Activated T-cell treated with anti-CD3 and anti-CD28 coated beads for 48 hours (primary cell): Measurements from ENCODE around the gene BAHD1.

Experiments used
- DNase-seq: peaks from one replicate; pipeline ENCODE4 v3.0.0-alpha.2; 2020; ENCODE audit warnings: low read depth

The BAHD1 gene

GRCh38 chr15:40467261-40467615 lies 26.5 kb downstream of the BAHD1 start:
- DNase-seq = no peak

GRCh38 chr15:40468898-40469331 lies 28.2 kb downstream of the BAHD1 start:
- DNase-seq = no peak

- no peak for DNase-seq
These were observed 29.1 kb downstream of the BAHD1 start for GRCh38 chr15:40469776-40470390.

DNA sequence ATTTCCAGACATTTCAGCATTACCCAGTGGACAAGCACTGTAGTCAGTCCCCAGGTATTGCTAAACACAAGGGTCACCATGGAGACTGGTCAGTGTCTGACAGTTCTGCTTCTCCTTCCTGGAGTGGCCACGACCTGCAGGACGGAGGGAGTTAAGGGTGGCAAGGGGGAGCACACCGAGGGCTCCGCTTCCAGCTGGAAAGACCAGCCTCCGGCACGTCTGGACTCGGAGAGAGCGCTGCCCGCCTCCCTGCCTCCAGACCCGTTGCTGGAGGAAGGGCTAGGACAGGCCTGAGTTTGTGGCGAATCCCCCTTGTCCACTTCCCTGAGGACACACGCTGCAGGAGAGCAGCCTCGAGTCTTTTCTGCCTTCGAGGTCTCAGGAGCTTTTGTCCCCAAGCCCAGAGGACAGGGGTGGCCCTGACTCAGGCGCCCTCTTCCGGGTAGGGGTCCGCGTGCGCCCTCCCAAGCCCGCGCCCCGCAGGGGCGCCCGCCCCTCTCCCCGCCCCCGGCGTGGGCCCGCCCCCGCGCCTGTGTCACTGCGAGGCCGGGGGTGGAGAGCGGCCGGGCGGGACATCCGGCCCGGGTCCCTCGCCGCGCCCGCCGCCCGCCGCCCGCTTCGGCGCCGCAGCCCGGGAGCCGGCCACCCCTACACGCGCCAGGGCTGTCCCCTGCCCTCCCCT lies 29.8 kb downstream of the BAHD1 start, which contains the start of gene CHST14:
Gene CHST14 (plus strand): TSS at position 562 of the 682 bp plus-strand sequence. CDS start 230 bp downstream, outside the sequence.
- DNase-seq = peak; percentile 49

GRCh38 chr15:40471105-40471807 lies 30.5 kb downstream of the BAHD1 start:
- DNase-seq = no peak

- DNase-seq = no peak
These were observed 31.0 kb downstream of the BAHD1 start for GRCh38 chr15:40471808-40472150.

DNA sequence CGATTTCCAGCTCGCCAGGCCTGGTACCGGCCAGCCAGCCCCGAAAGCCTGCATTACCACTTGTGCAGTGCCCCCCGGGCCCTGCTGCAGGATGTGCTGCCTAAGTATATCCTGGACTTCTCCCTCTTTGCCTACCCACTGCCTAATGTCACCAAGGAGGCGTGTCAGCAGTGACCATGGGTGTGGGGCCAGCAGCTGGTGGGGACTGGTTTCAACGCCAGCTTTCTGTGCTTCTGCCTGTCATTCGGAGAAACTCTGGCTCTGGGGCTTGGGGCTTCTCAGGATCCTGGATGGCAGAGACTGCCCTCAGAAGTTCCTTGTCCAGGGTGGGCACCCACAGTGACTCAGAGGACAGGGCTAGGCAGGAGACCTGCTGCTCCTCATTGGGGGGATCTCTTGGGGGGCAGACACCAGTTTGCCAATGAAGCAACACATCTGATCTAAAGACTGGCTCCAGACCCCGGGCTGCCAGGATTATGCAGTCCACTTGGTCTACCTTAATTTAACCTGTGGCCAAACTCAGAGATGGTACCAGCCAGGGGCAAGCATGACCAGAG lies 31.5 kb downstream of the BAHD1 start:
- DNase-seq = no peak

GRCh38 chr15:40474581-40474980 lies 33.8 kb downstream of the BAHD1 start:
- no peak for DNase-seq

DNA sequence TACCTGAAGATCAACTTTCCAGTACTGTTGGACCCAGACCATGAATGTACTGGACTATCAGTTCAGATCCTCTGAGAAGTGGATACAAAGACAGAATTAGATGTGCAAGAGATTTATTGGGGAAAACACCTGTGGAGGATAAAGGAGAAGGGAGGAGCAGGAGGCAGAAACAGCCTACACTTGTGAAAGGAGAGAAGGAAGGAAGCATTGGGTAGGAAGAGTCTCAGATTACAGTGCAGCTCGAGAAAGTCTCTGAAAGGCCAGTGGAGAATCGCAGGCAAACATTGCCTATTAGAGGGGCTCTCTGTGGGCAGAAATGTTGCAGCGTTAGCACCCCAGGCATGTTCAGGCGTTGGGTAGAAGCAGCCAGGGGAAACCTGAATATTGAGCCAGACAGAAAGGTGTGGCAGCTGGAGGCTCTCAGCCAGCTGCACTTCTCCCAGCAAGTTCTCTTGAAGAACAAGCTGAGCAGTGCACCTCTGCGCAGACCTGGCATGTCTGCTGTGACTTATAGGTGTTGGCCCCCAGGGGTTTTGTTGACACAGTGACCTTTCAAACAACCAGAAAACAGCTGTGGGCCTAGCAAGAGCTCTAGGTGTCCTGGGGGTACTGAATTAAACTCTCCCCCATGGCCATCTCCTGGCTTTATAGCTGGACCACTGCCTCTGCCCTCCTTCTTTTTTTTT lies 37.0 kb downstream of the BAHD1 start:
- no peak for DNase-seq

GRCh38 chr15:40479024-40479423 lies 38.3 kb downstream of the BAHD1 start:
- DNase-seq = no peak

DNA sequence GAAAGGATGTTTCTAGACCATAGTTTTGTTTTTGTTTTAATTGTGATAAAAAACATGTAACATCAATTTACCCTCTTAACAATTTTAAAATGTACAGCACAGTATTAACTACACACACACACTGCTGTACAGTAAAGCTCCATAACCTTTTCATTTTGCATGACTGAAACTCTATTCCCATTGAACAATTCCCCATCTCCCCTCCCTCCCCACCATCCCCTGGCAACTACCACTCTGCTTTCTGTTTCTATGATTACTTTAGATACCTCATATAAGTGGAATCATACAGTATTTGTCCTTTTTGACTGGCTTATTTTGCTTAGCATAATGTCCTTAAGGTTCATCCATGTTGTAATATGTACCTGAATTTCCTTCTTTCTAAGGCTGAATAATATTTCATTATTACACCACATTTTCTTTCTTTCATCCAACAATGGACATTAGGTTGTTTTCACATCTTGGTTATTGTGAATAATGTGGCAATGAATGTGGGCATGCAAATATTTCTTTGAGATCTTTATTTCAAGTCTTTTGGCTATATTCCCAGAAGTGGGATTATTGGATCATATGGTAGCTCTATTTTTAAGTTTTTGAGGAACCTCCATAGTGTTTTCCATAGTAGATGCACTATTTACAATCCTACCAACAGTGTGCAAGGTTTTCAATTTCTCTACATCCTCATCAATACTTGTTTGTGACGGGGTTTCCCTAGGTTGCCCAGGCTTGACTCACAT lies 40.8 kb downstream of the BAHD1 start:
- DNase-seq = no peak

DNA sequence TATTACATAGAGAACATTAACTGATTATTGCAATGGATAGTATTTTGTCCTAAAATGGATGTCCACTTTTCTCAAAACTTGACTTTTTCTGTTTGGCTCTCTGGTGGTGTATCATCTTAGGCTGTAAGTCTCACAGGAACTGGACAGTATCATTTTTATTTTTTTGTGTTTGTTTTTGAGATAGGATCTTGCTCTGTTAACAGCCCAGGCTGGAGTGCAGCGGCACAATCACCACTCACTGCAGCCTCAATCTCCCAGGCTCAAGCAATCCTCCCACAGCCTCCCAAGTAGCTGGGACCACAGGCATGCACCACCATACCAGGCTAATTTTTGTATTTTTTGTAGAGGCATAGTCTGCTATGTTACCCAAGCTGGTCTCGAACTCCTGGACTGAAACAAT lies 43.2 kb downstream of the BAHD1 start:
- no peak for DNase-seq

- no peak for DNase-seq
These were observed 45.5 kb downstream of the BAHD1 start for GRCh38 chr15:40486066-40486770.

GRCh38 chr15:40487816-40488682 lies 47.3 kb downstream of the BAHD1 start:
- no peak for DNase-seq

DNA sequence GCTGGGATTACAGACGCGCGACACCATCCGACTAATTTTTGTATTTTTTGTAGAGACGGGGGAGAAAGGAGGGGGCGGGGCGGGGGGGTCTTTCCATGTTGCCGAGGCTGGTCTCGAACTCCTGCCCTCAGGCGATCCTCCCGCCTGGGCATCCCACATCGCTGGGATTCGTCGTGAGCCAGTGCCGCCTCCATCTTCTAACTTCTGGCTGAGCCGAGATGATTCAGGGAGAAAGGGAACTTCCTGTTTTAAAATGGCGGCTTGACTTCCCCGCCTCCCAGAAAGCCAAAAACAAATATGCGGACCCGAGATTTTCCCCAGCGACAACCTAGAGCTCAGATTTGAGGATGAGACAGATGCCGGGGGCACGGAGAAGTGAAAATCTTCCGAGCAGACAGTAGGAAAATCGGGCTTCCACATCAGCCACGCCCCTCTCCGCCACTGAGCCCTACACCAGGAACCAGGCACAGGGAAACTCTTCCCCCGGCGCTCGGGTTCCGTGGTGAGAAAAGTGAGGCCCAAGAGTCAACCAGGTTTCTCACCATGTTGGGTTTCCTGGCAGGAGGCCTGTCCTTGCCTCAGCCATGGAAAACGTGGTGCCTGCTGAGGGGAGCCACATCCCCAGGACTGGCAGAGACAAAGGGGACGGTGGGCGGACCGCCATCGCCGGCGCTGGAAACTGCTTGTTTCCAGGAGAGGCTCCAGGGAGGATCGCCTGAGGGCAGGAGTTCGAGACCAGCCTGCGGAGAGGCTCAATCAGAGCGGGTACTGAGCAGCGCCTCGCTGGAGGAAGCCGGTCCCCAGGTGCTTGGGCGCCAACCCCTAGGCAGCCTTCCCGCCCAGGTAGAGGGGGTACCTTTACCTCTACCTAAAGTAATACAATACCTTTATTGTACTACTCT lies 48.8 kb downstream of the BAHD1 start:
- DNase-seq = no peak

GRCh38 chr15:40493089-40493840 lies 52.5 kb downstream of the BAHD1 start:
- DNase-seq = peak; percentile 51

GRCh38 chr15:40495516-40495915 lies 54.8 kb downstream of the BAHD1 start:
- no peak for DNase-seq

GRCh38 chr15:40498418-40498817 lies 57.7 kb downstream of the BAHD1 start:
- no peak for DNase-seq
